Heart left ventricle (tissue), 16 donors: ENCODE results near the gene CSTPP1. TPM values are rescaled to one million over a fixed set of nuclear protein-coding genes. Genes with fewer than 3 reads are reported as not detected.

ENCODE experiments used
- ATAC-seq, 4 donors: fragments of 200-7000 bp; cut with Tn5 transposase; one replicate each; pipeline ENCODE4 v1.9.1; 2020 to 2022; ENCODE audit warnings: moderate library complexity in 4 of 4, mild to moderate bottlenecking in 3 of 4, moderate number of reproducible peaks in 1 of 4
- DNase-seq, 5 donors: peaks; one replicate each; pipeline ENCODE4 v3.0.0-alpha.2; 2020
- H3K27ac ChIP-seq, 12 donors: fragments of 200-600 bp; sonication (generic) in 4 of 12; one replicate each; pipeline versions ENCODE4 v1.5.0 to v1.8.0; 2016 to 2022; ENCODE audit warnings: mild to moderate bottlenecking in 2 of 12
- H3K27me3 ChIP-seq, 9 donors: fragments of 200-600 bp; sonication (generic) in 2 of 9; one replicate each; pipeline versions ENCODE4 v1.5.1 to v1.8.0; 2016 to 2022; ENCODE audit warnings: mild to moderate bottlenecking in 3 of 9
- H3K36me3 ChIP-seq, 9 donors: fragments of 200-600 bp; sonication (generic) in 2 of 9; one replicate each; pipeline versions ENCODE4 v1.5.0 to v1.8.0; 2018 to 2022; ENCODE audit warnings: mild to moderate bottlenecking in 2 of 9
- H3K4me1 ChIP-seq, 12 donors: fragments of 200-600 bp; sonication (generic) in 4 of 12; one replicate each; pipeline versions ENCODE4 v1.5.0 to v1.8.0; 2016 to 2022; ENCODE audit warnings: mild to moderate bottlenecking in 3 of 12
- H3K4me3 ChIP-seq, 12 donors: fragments of 200-600 bp; sonication (generic) in 4 of 12; one replicate each; pipeline versions ENCODE4 v1.5.0 to v1.8.0; 2017 to 2022; ENCODE audit warnings: mild to moderate bottlenecking in 9 of 12, moderate library complexity in 4 of 12
- H3K9me3 ChIP-seq, 12 donors: fragments of 200-600 bp; sonication (generic) in 4 of 12; one replicate each; pipeline versions ENCODE4 v1.5.0 to v1.8.0; 2016 to 2022; ENCODE audit warnings: mild to moderate bottlenecking in 1 of 12
- POLR2A ChIP-seq, 2 donors: fragments of 450-650 bp; IDR thresholded peaks; one replicate each; pipeline ENCODE4 v1.6.1; 2017; ENCODE audit warnings: antibody characterized with exemption in 2 of 2, mild to moderate bottlenecking in 2 of 2, moderate library complexity in 2 of 2
- WGBS, 4 donors: extraction: QIAGEN DNeasy Blood & Tissue Kit in 2 of 4; methylation state at CpG; one replicate each; pipeline versions ENCODE4 v1.1.5 to v1.1.7; 2013 to 2018; 5-methylcytosine and 5-hydroxymethylcytosine counted together
- intact Hi-C, 10 donors: fragments of 100-400 bp; cut with DNase I; formaldehyde crosslinking; loops; one replicate each; pipeline versions ENCODE4 v1.11.1 to v1.14.2; 2022
- polyA plus RNA-seq, 2 donors: library from polyadenylated mRNA; stranded (reverse); fragments of 200-250 nt; gene quantifications; one replicate each; pipeline ENCODE4 v1.2.3, GENCODE V29; 2013
- total RNA-seq, 9 donors: library from RNA; depleted of rRNA in 2 of 9; stranded (reverse); fragments of >200 nt in 2 of 9; fragmentation: NEBNext Ultra II Directional in 3 of 9; extraction: Animal tissue kit (Norgen Biotek cat#: 25700) in 3 of 9; gene quantifications; one replicate each; pipeline versions ENCODE4 v1.1.0 to v1.2.4, GENCODE V29; 2016 to 2023
- TF ChIP-seq, protein P1 (sequence below), 12 donors: fragments of 200-600 bp; sonication (generic) in 4 of 12; IDR thresholded peaks; one replicate each; pipeline versions ENCODE4 v1.5.0 to v1.8.0; 2018 to 2022; ENCODE audit warnings: antibody characterized with exemption in 12 of 12, mild to moderate bottlenecking in 5 of 12
- donor health status: ischemic (EF 13 %, LVEDD 7.1; RV severe dilation, severe dysfunction).
- donor health status: healthy with polysubstance abuse.
- donor health status: DM: no; HTN: yes; CAD: no.
- donor health status: DM: no; HTN: no; CAD: no.
- donor health status: ischemic (EF 25% LVEDD 6.9; RV normal size, moderate dysfunction).
- donor health status: ischemic (EF 25% LVEDD 5.7; RV mildly dilated, moderate dysfunction).
- donor health status: healthy.
- donor health status: DM: yes; HTN: yes; CAD: no.
- donor health status: ischemic (EF 35%, LVEDD 5.7; RV mildly dilated, moderate dysfunction).
- donor health status: nonischemic (EF 11% LVEDD 7.7; RV severe dilation, severe dysfunction).
- donor health status: DM: yes; HTN: yes; CAD: no.
- donor health status: PGD.
- donor health status: ischemic (EF 29% LVEDD 5.4; RV normal size, mild dysfunction).
- donor health status: nonischemic (EF 23%, LVEDD 6.1; RV moderate dilation, normal function).

The CSTPP1 gene
- total and polyA plus RNA-seq, 11 donors = 9.9 to 33.4 (median 14.7) TPM

DNA sequence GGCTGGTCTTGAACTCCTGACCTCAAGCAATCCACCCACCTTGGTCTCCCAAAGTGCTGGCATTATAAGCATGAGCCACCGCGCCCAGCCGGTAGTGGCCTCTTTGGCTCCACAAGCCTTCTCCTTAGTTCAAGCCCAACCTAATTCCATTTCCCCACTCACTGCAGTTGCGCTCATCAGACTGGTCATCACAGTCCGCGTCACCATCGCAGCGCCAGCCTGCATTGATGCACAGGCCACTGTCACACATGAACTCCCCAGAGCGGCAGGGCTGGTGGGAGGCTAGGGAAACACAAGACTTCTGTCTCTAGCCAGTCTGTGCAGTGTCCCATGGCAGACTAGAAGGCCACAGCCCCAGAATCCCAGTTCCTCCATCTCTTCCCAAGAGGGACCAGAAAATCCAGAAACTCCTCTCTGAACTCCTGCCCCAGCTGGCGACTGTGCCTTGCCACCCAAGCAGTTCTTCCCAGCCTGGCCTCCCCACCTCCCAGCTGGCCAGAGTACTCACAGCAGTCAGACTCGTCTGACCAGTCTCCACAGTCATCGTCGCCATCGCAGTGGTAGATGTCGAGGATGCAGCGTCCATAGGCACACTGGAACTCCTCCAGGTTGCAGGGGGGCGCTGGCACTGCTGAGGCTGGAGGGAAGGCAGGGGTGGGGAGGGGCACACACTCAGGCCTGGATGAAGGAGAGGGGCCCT, 38.0 kb upstream of the CSTPP1 start:
- Histone ChIP-seq H3K9me3 (no peaks in the 10 kb centered on the region), H3K4me3 (no peak overlapping the region), H3K36me3 (peaks cover 0 to 19% (median 7%) of the 10 kb centered on the region in 9 donors), H3K27me3 (no peaks in the 10 kb centered on the region), H3K4me1 (peaks cover 0 to 23% (median 3%) of the 10 kb centered on the region in 12 donors), H3K27ac (no peak overlapping the region)
- no peak for TF ChIP-seq POLR2A (IDR thresholded peaks at IDR 0.05)
- TF ChIP-seq, protein P1, sequence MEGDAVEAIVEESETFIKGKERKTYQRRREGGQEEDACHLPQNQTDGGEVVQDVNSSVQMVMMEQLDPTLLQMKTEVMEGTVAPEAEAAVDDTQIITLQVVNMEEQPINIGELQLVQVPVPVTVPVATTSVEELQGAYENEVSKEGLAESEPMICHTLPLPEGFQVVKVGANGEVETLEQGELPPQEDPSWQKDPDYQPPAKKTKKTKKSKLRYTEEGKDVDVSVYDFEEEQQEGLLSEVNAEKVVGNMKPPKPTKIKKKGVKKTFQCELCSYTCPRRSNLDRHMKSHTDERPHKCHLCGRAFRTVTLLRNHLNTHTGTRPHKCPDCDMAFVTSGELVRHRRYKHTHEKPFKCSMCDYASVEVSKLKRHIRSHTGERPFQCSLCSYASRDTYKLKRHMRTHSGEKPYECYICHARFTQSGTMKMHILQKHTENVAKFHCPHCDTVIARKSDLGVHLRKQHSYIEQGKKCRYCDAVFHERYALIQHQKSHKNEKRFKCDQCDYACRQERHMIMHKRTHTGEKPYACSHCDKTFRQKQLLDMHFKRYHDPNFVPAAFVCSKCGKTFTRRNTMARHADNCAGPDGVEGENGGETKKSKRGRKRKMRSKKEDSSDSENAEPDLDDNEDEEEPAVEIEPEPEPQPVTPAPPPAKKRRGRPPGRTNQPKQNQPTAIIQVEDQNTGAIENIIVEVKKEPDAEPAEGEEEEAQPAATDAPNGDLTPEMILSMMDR (IDR thresholded peaks at IDR 0.05) = no peak
- intact Hi-C loops = loop anchor here in 1 of 10 donors (10.0 kb wide), 1 partner anchor 456 kb away; the partner anchor contains the start of gene MYBPC3
- ATAC-seq (no peak), DNase-seq (no peak)
- WGBS, 4 donors = 93 to 97% (median 96%) methylated on average over 16 to 17 of the region's 17 CpGs

DNA sequence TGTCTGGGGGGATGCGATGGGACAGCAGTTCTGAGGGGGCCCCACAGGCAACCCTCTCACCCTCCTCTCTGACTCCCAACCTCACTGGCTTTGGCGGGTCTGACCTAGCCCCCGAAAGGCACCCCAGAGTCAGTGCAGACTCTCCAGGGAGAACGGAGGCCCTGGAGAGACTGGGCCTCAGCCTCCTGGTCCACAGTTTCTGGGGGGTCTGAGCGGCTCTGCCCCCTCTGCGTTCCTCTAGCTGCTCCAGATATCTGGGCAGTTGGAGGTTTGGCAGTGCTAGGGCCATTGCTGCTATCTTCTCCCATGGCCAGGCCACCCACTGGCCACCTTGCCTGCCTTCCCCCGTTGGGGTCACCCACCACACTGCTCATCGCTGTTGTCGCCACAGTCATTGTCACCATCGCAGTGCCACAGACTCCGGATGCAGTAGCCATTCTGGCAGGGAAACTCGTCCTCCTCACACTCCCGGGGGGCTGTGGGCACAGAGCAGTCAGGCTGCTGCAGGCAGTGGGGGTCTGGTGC, 37.0 kb upstream of the CSTPP1 start:
- intact Hi-C loops = loop anchor here in 1 of 10 donors (10.0 kb wide), 1 partner anchor 455 kb away; the partner anchor contains the start of gene MYBPC3
- Histone ChIP-seq H3K27ac (no peak overlapping the region), H3K36me3 (peaks cover 0 to 15% (median 2%) of the 10 kb centered on the region in 9 donors), H3K9me3 (no peaks in the 10 kb centered on the region), H3K4me1 (peaks cover 0 to 28% (median 6%) of the 10 kb centered on the region in 12 donors), H3K27me3 (no peaks in the 10 kb centered on the region), H3K4me3 (no peak overlapping the region)
- ATAC-seq (no peak), DNase-seq (no peak)
- WGBS, 4 donors = 88 to 96% (median 90%) methylated on average over 10 to 13 of the region's 13 CpGs
- TF ChIP-seq, protein P1 (IDR thresholded peaks at IDR 0.05) = no peak
- TF ChIP-seq POLR2A (IDR thresholded peaks at IDR 0.05) = no peak

DNA sequence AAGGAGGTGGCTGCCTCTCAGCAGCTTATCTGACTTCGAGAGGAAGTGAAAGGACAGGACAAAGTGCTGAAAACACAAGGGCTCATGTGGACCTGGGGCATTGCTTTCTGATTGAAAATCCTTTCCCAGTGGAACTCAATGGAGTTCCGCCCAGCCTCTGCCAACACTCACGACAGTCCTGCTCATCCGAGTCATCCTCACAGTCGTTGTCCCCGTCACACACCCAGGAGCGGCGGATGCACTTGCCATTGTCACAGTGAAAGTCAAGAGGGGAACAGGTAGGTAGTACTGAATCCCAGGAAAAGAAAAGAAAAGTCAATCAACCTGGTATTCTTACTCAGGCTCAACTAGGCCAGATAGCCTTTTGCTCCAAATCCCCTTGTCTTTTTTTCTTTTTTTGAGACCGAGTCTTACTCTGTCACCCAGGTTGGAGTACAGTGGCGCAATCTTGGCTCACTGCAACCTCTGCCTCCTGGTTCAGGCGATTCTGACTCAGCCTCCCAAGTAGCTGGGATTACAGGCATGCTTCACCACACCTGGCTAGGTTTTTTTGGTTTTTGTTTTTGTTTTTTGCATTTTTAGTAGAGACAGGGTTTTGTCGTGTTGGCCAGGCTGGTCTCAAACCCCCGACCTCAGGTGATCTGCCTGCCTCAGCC, 36.3 kb upstream of the CSTPP1 start:
- Histone ChIP-seq H3K9me3 (no peaks in the 10 kb centered on the region), H3K4me3 (no peak overlapping the region), H3K4me1 (peaks cover 0 to 28% (median 6%) of the 10 kb centered on the region in 12 donors), H3K27ac (no peak overlapping the region), H3K36me3 (peaks cover 0 to 15% (median 0%) of the 10 kb centered on the region in 9 donors), H3K27me3 (no peaks in the 10 kb centered on the region)
- 85 to 91% (median 88%) methylated on average over 13 of the region's 13 CpGs for WGBS, 4 donors
- intact Hi-C loops = no loop called here
- ATAC-seq (no peak), DNase-seq (no peak)
- TF ChIP-seq, protein P1 (IDR thresholded peaks at IDR 0.05) = no peak
- no peak for TF ChIP-seq POLR2A (IDR thresholded peaks at IDR 0.05)

DNA sequence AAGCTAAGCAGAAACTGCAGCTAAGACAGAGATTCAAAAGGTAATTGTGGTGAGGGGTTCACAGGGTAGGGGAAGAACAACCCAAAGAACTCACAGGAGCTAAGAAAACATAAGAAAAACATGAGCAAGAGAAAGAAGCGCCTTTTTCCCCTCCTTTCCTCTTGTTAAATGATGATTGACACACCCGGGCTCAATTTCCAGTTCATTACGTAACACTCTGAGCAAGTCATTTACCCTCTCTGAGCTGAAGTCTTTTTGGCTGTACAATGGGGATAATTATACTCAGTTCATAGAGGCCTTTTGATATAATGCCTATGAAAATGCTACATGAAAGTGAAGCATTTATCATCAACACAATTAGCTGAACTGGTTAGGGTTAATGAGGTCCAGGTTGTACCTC, 35.4 kb upstream of the CSTPP1 start:
- intact Hi-C loops = no loop called here
- no peak for DNase-seq
- WGBS, 4 donors = 77 to 86% (median 84%) methylated on average over 3 of the region's 3 CpGs
- Histone ChIP-seq H3K36me3 (peaks cover 0 to 15% (median 0%) of the 10 kb centered on the region in 9 donors), H3K4me3 (no peak overlapping the region), H3K27me3 (no peaks in the 10 kb centered on the region), H3K4me1 (peaks cover 0 to 21% (median 3%) of the 10 kb centered on the region in 12 donors), H3K9me3 (no peaks in the 10 kb centered on the region), H3K27ac (no peak overlapping the region)
- ATAC-seq = no peak
- TF ChIP-seq, protein P1 (IDR thresholded peaks at IDR 0.05) = no peak
- TF ChIP-seq POLR2A (IDR thresholded peaks at IDR 0.05) = no peak
